Measurements from ENCODE around the gene EID2.

EID2 gene

GRCh38 chr19:39539518-39540332 is at the start of gene EID2:
Gene EID2 (minus strand): TSS chr19:39540161. CDS start chr19:39540079, 82 bp downstream.
- H3K4me3 ChIP-seq (ENCODE audit: low read length in 2 of 2), result peak within 1 kb of the TSS; percentile 81 to 85
- peak within 1 kb of the TSS; percentile 84 to 93 for H3K27ac ChIP-seq (ENCODE audit: low read depth in 2 of 2, low read length in 2 of 2)

GRCh38 chr19:39588066-39588465 is 48.1 kb upstream of the EID2 start:
- Histone ChIP-seq H3K9me3 (ENCODE audit: control insufficient read depth in 2 of 2, low read length in 2 of 2) (no peaks in the 10 kb centered on the region), H3K4me1 (ENCODE audit: control insufficient read depth in 2 of 2, insufficient read depth in 2 of 2, low read length in 2 of 2) (peaks cover 0 to 2% of the 10 kb centered on the region in 2 donors), H3K27me3 (ENCODE audit: control insufficient read depth in 2 of 2, insufficient read depth in 2 of 2, low read length in 2 of 2) (no peaks in the 10 kb centered on the region), H3K36me3 (ENCODE audit: control insufficient read depth in 2 of 2, insufficient read depth in 2 of 2, low read length in 2 of 2) (no peaks in the 10 kb centered on the region), H3K9ac (ENCODE audit: low read depth in 1 of 2, low read length in 2 of 2) (no peak overlapping the region), H3K4me3 (ENCODE audit: low read length in 2 of 2) (no peak overlapping the region), H3K27ac (ENCODE audit: low read depth in 2 of 2, low read length in 2 of 2) (no peak overlapping the region)

More at GRCh38 chr19:39539518-39540332, at the start of gene EID2:
- H3K27me3 ChIP-seq (ENCODE audit: control insufficient read depth in 2 of 2, insufficient read depth in 2 of 2, low read length in 2 of 2), result peaks cover 0 to 3% of the 10 kb centered on the region in 2 donors
- H3K4me1 ChIP-seq (ENCODE audit: control insufficient read depth in 2 of 2, insufficient read depth in 2 of 2, low read length in 2 of 2), result peaks cover 6% of the 10 kb centered on the region in 2 donors
- no peaks in the 10 kb centered on the region for H3K9me3 ChIP-seq (ENCODE audit: control insufficient read depth in 2 of 2, low read length in 2 of 2)
- H3K36me3 ChIP-seq (ENCODE audit: control insufficient read depth in 2 of 2, insufficient read depth in 2 of 2, low read length in 2 of 2), result no peaks in the 10 kb centered on the region
- H3K9ac ChIP-seq (ENCODE audit: low read depth in 1 of 2, low read length in 2 of 2), result peak within 1 kb of the TSS; percentile 74 to 82

- no peak overlapping the region for H3K9ac ChIP-seq (ENCODE audit: low read depth in 1 of 2, low read length in 2 of 2)
- peaks cover 0 to 2% of the 10 kb centered on the region in 2 donors for H3K4me1 ChIP-seq (ENCODE audit: control insufficient read depth in 2 of 2, insufficient read depth in 2 of 2, low read length in 2 of 2)
- H3K27ac ChIP-seq (ENCODE audit: low read depth in 2 of 2, low read length in 2 of 2), result no peak overlapping the region
- no peaks in the 10 kb centered on the region for H3K36me3 ChIP-seq (ENCODE audit: control insufficient read depth in 2 of 2, insufficient read depth in 2 of 2, low read length in 2 of 2)
- no peaks in the 10 kb centered on the region for H3K9me3 ChIP-seq (ENCODE audit: control insufficient read depth in 2 of 2, low read length in 2 of 2)
- no peak overlapping the region for H3K4me3 ChIP-seq (ENCODE audit: low read length in 2 of 2)
- H3K27me3 ChIP-seq (ENCODE audit: control insufficient read depth in 2 of 2, insufficient read depth in 2 of 2, low read length in 2 of 2), result no peaks in the 10 kb centered on the region
These were observed 47.5 kb upstream of the EID2 start for GRCh38 chr19:39587496-39587895.

- Histone ChIP-seq H3K4me1 (ENCODE audit: control insufficient read depth in 2 of 2, insufficient read depth in 2 of 2, low read length in 2 of 2) (peaks cover 0 to 2% of the 10 kb centered on the region in 2 donors), H3K9me3 (ENCODE audit: control insufficient read depth in 2 of 2, low read length in 2 of 2) (peaks cover 0 to 4% of the 10 kb centered on the region in 2 donors), H3K9ac (ENCODE audit: low read depth in 1 of 2, low read length in 2 of 2) (no peak overlapping the region), H3K27ac (ENCODE audit: low read depth in 2 of 2, low read length in 2 of 2) (no peak overlapping the region), H3K36me3 (ENCODE audit: control insufficient read depth in 2 of 2, insufficient read depth in 2 of 2, low read length in 2 of 2) (no peaks in the 10 kb centered on the region), H3K27me3 (ENCODE audit: control insufficient read depth in 2 of 2, insufficient read depth in 2 of 2, low read length in 2 of 2) (no peaks in the 10 kb centered on the region), H3K4me3 (ENCODE audit: low read length in 2 of 2) (no peak overlapping the region)
These were observed 43.1 kb upstream of the EID2 start for GRCh38 chr19:39582891-39583625.

GRCh38 chr19:39582442-39582841 is 42.5 kb upstream of the EID2 start:
- H3K4me1 ChIP-seq (ENCODE audit: control insufficient read depth in 2 of 2, insufficient read depth in 2 of 2, low read length in 2 of 2), result peaks cover 0 to 2% of the 10 kb centered on the region in 2 donors
- no peak overlapping the region for H3K4me3 ChIP-seq (ENCODE audit: low read length in 2 of 2)
- peaks cover 0 to 4% of the 10 kb centered on the region in 2 donors for H3K9me3 ChIP-seq (ENCODE audit: control insufficient read depth in 2 of 2, low read length in 2 of 2)
- H3K9ac ChIP-seq (ENCODE audit: low read depth in 1 of 2, low read length in 2 of 2), result no peak overlapping the region
- H3K27ac ChIP-seq (ENCODE audit: low read depth in 2 of 2, low read length in 2 of 2), result no peak overlapping the region
- H3K36me3 ChIP-seq (ENCODE audit: control insufficient read depth in 2 of 2, insufficient read depth in 2 of 2, low read length in 2 of 2), result no peaks in the 10 kb centered on the region
- H3K27me3 ChIP-seq (ENCODE audit: control insufficient read depth in 2 of 2, insufficient read depth in 2 of 2, low read length in 2 of 2), result no peaks in the 10 kb centered on the region

- H3K9me3 ChIP-seq (ENCODE audit: control insufficient read depth in 2 of 2, low read length in 2 of 2), result no peaks in the 10 kb centered on the region
- H3K36me3 ChIP-seq (ENCODE audit: control insufficient read depth in 2 of 2, insufficient read depth in 2 of 2, low read length in 2 of 2), result no peaks in the 10 kb centered on the region
- no peak overlapping the region for H3K4me3 ChIP-seq (ENCODE audit: low read length in 2 of 2)
- H3K4me1 ChIP-seq (ENCODE audit: control insufficient read depth in 2 of 2, insufficient read depth in 2 of 2, low read length in 2 of 2), result no peaks in the 10 kb centered on the region
- peaks cover 2 to 5% of the 10 kb centered on the region in 2 donors for H3K27me3 ChIP-seq (ENCODE audit: control insufficient read depth in 2 of 2, insufficient read depth in 2 of 2, low read length in 2 of 2)
- H3K27ac ChIP-seq (ENCODE audit: low read depth in 2 of 2, low read length in 2 of 2), result no peak overlapping the region
- H3K9ac ChIP-seq (ENCODE audit: low read depth in 1 of 2, low read length in 2 of 2), result no peak overlapping the region
These were observed 28.6 kb upstream of the EID2 start for GRCh38 chr19:39568604-39569003.

GRCh38 chr19:39566064-39566463 is 26.1 kb upstream of the EID2 start:
- no peak overlapping the region for H3K27ac ChIP-seq (ENCODE audit: low read depth in 2 of 2, low read length in 2 of 2)
- no peaks in the 10 kb centered on the region for H3K4me1 ChIP-seq (ENCODE audit: control insufficient read depth in 2 of 2, insufficient read depth in 2 of 2, low read length in 2 of 2)
- H3K36me3 ChIP-seq (ENCODE audit: control insufficient read depth in 2 of 2, insufficient read depth in 2 of 2, low read length in 2 of 2), result no peaks in the 10 kb centered on the region
- H3K4me3 ChIP-seq (ENCODE audit: low read length in 2 of 2), result no peak overlapping the region
- H3K27me3 ChIP-seq (ENCODE audit: control insufficient read depth in 2 of 2, insufficient read depth in 2 of 2, low read length in 2 of 2), result peaks cover 2 to 5% of the 10 kb centered on the region in 2 donors
- H3K9ac ChIP-seq (ENCODE audit: low read depth in 1 of 2, low read length in 2 of 2), result no peak overlapping the region
- no peaks in the 10 kb centered on the region for H3K9me3 ChIP-seq (ENCODE audit: control insufficient read depth in 2 of 2, low read length in 2 of 2)

- no peak overlapping the region for H3K9ac ChIP-seq (ENCODE audit: low read depth in 1 of 2, low read length in 2 of 2)
- H3K27ac ChIP-seq (ENCODE audit: low read depth in 2 of 2, low read length in 2 of 2), result no peak overlapping the region
- peaks cover 2 to 3% of the 10 kb centered on the region in 2 donors for H3K27me3 ChIP-seq (ENCODE audit: control insufficient read depth in 2 of 2, insufficient read depth in 2 of 2, low read length in 2 of 2)
These were observed 23.4 kb upstream of the EID2 start for GRCh38 chr19:39563408-39563807.

GRCh38 chr19:39558624-39559117 is 18.7 kb upstream of the EID2 start:
- H3K9me3 ChIP-seq (ENCODE audit: control insufficient read depth in 2 of 2, low read length in 2 of 2), result no peaks in the 10 kb centered on the region
- H3K27me3 ChIP-seq (ENCODE audit: control insufficient read depth in 2 of 2, insufficient read depth in 2 of 2, low read length in 2 of 2), result no peaks in the 10 kb centered on the region
- peak overlapping the region in 1 of 2 donors; percentile 20 for H3K4me3 ChIP-seq (ENCODE audit: low read length in 2 of 2)
- no peak overlapping the region for H3K9ac ChIP-seq (ENCODE audit: low read depth in 1 of 2, low read length in 2 of 2)
- H3K27ac ChIP-seq (ENCODE audit: low read depth in 2 of 2, low read length in 2 of 2), result no peak overlapping the region
- H3K4me1 ChIP-seq (ENCODE audit: control insufficient read depth in 2 of 2, insufficient read depth in 2 of 2, low read length in 2 of 2), result no peaks in the 10 kb centered on the region
- H3K36me3 ChIP-seq (ENCODE audit: control insufficient read depth in 2 of 2, insufficient read depth in 2 of 2, low read length in 2 of 2), result no peaks in the 10 kb centered on the region

More at GRCh38 chr19:39563408-39563807, 23.4 kb upstream of the EID2 start:
- no peaks in the 10 kb centered on the region for H3K4me1 ChIP-seq (ENCODE audit: control insufficient read depth in 2 of 2, insufficient read depth in 2 of 2, low read length in 2 of 2)
- no peaks in the 10 kb centered on the region for H3K36me3 ChIP-seq (ENCODE audit: control insufficient read depth in 2 of 2, insufficient read depth in 2 of 2, low read length in 2 of 2)
- no peaks in the 10 kb centered on the region for H3K9me3 ChIP-seq (ENCODE audit: control insufficient read depth in 2 of 2, low read length in 2 of 2)
- H3K4me3 ChIP-seq (ENCODE audit: low read length in 2 of 2), result no peak overlapping the region
